C4-2B (cell line): ENCODE data around the gene LCA5L.
A peak's percentile ranks its signal among the peaks of the same experiment; 100 is the strongest.

Experiments
- H3K27ac ChIP-seq: fragments of 450-650 bp; 2 replicates; pipeline ENCODE4 v1.5.1; 2017
- CTCF ChIP-seq: fragments of 450-650 bp; conservative IDR thresholded peaks from 2 replicates; pipeline ENCODE4 v1.5.1; 2017; ENCODE audit warnings: mild to moderate bottlenecking
- ZFX ChIP-seq: fragments of 450-650 bp; IDR thresholded peaks from 2 replicates; pipeline ENCODE4 v1.6.1; 2017

LCA5L gene

DNA sequence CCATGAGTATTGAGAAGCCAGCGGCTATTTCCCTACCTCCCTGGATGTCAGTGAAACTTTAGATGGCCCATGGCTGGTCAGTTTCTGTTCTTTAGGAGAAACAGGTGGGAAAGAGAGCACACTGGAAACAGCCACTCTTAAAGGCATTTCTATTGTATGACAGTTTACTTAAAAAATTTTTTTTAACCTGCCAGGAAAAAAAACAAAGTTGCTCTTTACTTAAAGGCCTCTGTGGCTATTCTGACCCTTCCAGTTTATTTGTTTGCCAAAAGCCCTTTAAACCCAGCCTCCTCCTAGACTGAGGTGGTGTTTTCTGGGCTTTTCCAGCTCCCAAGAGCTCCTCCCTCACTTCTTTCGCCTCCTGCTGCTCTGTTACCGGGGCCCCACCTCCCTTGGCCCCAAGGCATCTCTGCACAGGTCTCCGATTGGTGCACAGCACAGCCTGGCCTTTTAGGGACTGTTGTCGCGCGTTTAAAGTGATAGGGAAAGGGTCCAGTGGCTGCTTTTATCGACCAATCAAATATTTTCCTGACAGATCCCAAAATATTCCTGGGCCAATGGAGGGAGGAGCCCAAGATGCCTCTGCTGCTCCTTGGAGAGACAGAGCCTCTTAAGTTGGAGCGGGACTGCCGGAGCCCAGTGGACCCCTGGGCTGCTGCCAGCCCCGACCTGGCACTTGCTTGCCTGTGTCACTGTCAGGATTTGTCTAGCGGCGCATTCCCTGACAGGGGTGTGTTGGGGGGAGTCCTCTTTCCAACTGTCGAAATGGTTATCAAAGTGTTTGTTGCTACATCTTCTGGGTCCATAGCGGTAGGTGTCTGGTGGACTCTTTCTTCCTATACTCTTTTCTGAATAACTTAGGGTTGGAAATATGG lies 6.0 kb upstream of the LCA5L start, which contains the start of gene SH3BGR:
SH3BGR (plus strand) TSS at position 639 of the 875 bp plus-strand sequence; CDS start at position 766, 127 bp downstream.
- TF ChIP-seq ZFX, result no peak
- no peak for TF ChIP-seq CTCF
- no peak within 1 kb of the TSS for H3K27ac ChIP-seq

DNA sequence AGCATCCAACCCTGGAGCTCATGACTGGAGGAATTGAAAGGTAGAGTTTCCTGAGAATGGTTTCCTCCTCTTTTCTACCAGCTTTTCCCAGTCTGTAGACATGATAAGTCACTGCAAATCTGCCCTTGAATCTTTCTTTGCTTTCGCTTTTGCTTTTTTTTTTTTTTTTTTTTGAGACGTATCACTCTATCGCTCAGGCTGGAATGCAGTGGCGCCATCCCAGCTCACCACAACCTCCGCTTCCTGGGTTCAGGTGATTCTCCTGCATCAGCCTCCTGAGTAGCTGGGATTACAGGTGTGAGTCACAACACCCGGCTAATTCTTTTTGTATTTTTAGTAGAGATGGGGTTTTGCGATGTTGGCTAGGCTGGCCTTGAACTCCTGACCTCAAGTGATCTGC lies 1.7 kb upstream of the LCA5L start:
- H3K27ac ChIP-seq, result no peak overlapping the region
- no peak for TF ChIP-seq ZFX
- no peak for TF ChIP-seq CTCF

- peak overlapping the region; percentile 94 for H3K27ac ChIP-seq
- TF ChIP-seq ZFX (no peak), CTCF (no peak)
Measured at GRCh38 chr21:39444421-39445180, 977 bp downstream of the LCA5L start.

- TF ChIP-seq ZFX (no peak), CTCF (peak; percentile 86)
- no peak overlapping the region for H3K27ac ChIP-seq
Measured at GRCh38 chr21:39441502-39442475, 3.8 kb downstream of the LCA5L start.

GRCh38 chr21:39439232-39439631 lies 6.3 kb downstream of the LCA5L start:
- TF ChIP-seq CTCF (no peak), ZFX (no peak)
- H3K27ac ChIP-seq, result no peak overlapping the region

GRCh38 chr21:39434950-39435349 lies 10.6 kb downstream of the LCA5L start:
- no peak overlapping the region for H3K27ac ChIP-seq
- TF ChIP-seq CTCF, result no peak
- TF ChIP-seq ZFX, result no peak
